GM19239 (cell line): Measurements from ENCODE around the gene BACH2.

Experiments
- DNase-seq: peaks from one replicate; pipeline ENCODE4 v3.0.0; 2011; ENCODE audit warnings: low spot score; ENCODE audit not compliant: insufficient read length
- FAIRE-seq: peaks from 2 replicates; lab custom pipeline; 2011; peaks lifted over from hg19 to GRCh38; lab: Jason Lieb, UNC

BACH2 gene

GRCh38 chr6:90303039-90303438 is 6.4 kb upstream of the BACH2 start:
- FAIRE-seq (no peak), DNase-seq (no peak)

DNA sequence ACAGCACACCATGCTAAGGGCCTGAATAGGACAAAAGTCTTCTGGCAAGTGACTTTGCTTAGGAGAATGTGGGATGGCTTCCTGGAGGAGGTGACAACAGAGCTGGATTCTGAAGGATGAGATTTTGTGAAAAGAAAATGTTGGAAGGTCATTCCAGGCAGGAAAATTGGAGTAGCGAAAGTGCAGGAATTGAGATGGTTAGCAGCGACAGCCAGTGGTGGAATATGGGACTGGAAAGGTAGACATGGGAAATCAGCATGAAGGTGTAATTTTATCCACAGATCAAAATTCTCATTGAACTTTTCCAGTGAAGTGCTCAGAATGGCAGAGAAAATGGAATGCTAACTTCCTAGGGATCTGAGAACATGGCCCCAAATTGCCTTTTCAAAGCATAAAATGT is 5.7 kb upstream of the BACH2 start:
- DNase-seq: no peak
- no peak for FAIRE-seq

GRCh38 chr6:90301816-90302215 is 5.2 kb upstream of the BACH2 start:
- no peak for FAIRE-seq
- no peak for DNase-seq

GRCh38 chr6:90298459-90299053 is 1.9 kb upstream of the BACH2 start:
- FAIRE-seq (no peak), DNase-seq (no peak)

DNA sequence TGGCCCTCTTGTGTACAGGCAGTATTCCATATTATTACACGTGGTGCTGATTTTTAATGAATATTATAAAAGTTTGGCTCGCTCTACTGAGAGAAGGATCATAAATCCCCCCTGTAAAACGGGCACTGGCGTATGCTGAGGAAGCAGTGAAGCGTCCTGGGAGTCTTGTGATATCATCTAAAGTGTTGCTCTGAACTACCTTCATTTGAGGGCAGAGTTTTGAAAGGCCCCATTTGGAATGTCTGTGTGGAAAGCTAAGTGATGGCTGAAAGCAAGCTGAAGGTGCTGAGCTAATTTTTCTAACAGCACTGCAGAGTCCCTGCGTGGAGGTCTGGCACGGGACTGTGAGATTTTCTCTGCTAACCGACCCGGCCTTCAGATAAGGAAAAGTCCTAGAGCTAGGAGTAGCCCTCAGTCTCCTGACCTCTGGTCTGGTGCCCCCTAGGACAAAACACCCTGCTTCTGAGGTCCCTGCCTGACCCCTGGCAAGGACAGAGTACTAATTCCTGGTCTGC is 1.3 kb upstream of the BACH2 start:
- FAIRE-seq (no peak), DNase-seq (no peak)

- no peak for FAIRE-seq
Measured at GRCh38 chr6:90297115-90297866, 648 bp upstream of the BACH2 start.

DNA sequence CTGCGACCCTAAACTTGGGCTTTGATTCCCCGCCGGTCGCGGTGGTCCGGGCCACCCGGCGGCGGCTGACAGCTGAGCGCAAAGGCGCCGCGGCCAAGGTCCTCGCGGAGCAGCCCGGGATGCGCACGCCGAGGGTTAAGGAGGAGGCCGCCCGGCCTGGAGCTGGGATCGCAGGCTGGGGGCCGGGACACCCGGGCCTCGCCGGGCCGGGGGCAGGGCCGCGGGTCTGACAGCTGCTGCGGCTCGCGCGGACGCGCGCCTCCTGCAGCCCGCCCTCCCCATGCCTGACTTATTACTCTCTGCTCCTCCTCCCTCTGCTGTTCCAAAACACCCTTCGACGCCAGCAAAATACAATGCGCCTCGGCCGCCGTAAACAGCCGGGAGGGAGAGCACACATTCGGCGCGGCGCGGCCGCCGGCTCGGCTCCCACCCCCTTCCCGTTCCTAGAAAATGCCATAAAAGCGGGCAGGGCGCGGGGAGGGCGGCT is 746 bp downstream of the BACH2 start:
- FAIRE-seq (peak; percentile 39), DNase-seq (no peak)

More at GRCh38 chr6:90297115-90297866, 648 bp upstream of the BACH2 start:
- no peak for DNase-seq

- DNase-seq: no peak
- FAIRE-seq: peak; percentile 26
Measured at GRCh38 chr6:90294989-90295853, 1.4 kb downstream of the BACH2 start.

GRCh38 chr6:90294614-90294988 is 2.0 kb downstream of the BACH2 start:
- FAIRE-seq (peak; percentile 57), DNase-seq (no peak)

GRCh38 chr6:90294008-90294511 is 2.6 kb downstream of the BACH2 start:
- DNase-seq (no peak), FAIRE-seq (peak; percentile 21)

DNA sequence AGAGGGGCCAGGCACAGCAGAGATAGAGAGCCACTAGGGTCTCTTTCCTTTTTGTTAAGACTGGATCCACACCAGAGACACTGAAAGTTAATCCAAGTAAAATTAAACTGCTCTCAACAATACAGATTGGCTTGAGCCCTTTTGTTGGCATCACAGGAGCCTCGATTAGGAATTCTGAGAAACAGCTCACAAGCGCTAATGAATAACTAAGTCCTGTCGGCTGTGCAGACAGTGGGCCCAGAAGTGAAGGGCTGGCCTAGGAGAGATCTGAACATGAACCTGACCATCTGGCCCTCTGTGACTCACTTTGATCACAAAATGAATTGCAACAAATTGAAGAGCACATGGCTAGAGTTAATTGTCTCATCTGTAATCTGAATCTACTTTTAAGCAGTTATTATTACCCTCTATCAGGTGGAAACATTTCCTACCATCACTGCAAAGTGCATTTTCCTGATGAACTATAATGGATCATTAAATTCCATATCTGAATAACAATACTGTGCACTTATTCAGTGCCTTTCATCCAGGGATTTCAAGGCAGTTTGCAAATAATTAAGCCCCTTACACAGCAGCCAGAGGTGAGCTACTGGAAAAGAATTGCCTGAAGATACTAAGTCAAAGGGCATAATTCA is 3.2 kb downstream of the BACH2 start:
- FAIRE-seq (no peak), DNase-seq (no peak)

GRCh38 chr6:90291565-90291964 is 5.1 kb downstream of the BACH2 start:
- FAIRE-seq: no peak

GRCh38 chr6:90290811-90291420 is 5.7 kb downstream of the BACH2 start:
- DNase-seq (no peak), FAIRE-seq (no peak)

More at GRCh38 chr6:90291565-90291964, 5.1 kb downstream of the BACH2 start:
- DNase-seq: no peak

DNA sequence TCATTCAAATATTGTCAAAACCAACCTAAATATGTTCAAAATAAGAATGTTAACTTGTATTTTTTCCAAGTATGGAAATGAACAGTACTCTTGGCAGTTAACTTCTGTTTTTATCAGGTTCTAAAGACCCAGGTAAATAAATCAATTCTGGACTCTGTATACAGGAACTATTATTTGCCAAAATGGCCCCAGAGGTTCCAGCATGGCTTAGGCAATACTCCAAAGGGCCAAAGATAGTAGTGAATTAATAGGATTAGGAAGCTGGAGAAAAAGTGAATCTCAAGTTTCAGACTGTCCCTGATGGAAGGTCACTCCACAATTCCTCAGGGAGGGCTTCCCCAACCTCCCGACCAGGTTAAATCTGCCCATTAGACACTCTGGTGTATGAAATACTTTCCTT is 6.7 kb downstream of the BACH2 start:
- FAIRE-seq: no peak
- no peak for DNase-seq

DNA sequence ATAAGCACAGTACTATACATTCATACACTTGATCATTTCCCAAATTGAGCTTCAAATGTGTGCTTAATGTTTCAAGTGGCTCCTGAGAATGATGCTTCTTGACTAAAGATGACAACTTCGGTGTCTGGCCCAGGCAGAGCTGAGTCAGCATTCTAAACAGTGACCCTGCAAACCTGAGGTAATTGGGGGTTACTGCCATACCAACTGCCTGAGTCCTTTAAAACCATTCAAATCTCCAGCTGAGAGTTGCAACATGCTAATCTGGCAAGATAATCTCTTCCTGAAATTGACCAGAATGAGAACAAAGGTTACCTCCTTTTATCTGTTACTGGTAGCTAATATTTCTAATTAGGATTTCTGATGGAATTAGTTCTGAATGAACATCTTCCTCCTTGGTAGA is 8.2 kb downstream of the BACH2 start:
- FAIRE-seq: peak; percentile 4

DNA sequence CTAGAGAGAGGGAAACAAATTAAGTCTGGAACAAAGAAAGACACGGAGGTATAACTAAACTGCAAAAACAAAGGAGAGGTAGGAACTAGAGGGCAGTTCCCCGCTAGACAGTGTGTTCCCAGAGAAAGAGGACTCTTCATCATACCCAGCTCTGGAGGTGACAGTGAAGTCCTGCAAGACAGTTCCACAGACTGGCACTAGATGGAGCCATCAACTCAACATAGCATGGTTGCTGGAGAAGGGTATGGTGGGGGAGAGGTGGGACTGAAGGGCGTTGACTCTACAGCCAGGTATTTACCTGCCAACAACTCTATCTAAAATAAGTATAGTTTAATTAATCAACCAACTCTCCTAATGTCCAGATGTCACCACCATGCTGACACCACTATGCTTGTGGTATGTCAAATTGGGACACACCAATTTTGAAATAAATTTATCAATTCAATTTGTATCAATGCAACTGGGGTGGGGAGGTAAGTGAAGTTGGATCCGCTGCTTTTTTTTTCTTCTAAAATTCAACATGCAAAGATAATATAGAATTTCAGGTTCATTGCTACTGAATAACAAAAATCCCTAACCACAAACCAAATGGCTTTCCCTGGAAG is 9.7 kb downstream of the BACH2 start:
- FAIRE-seq (no peak), DNase-seq (no peak)

More for the DNA sequence above, 8.2 kb downstream of the BACH2 start:
- no peak for DNase-seq

DNA sequence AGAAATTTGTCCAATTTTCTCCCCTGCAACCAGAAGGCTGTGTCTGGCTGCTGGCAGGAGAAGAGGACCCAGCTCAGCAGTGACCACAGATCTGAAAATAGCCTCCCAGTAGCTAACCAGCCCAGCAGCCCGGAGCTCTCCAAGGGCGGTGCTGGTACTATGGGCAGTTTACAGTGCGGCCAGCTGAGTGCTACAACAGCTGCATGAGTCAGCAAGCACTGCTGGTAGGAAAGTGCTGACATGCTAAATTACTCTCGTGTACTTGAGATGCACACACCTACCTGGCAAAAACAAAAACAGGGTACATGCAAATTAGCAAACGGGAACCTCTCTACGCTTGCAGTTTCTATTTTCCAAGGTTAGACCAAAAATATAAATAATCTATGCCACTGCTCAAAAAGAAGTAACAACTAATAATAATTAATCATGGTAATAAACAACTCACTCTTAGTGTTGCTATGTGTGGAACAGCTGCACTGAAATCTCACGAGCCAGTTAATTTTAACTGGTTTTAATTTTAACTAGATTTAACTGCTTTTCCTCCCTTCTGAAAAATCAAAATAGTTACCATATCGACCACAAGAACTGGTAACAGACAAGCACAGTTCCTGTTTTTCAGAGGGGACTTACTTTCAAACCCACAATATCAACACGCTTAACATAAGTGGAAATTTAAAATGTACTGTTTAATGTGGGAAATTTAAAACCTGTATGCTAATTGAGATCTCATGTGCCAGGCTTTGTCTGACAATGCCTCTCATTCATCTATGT is 10.8 kb downstream of the BACH2 start:
- no peak for FAIRE-seq
- DNase-seq: no peak

DNA sequence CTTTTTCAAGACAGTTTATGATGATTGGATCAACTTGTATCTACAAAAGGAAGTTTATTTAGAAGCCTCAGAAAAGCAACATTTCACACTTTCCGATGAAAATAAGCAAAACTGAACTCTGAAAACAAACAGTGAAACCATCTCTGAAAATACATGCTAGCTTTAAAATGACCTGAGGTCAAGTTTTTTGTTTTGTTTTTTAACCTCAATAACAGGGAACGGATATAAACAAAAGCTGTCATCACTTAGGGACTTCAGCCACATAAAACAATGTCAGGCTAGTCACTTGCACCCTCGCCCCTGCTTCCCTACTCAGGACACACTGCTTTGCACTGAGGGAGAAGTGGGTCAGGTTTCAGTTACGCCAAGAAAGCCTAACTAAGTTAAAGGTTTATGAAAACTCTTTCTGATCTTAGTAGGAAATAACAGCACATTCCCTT is 11.6 kb downstream of the BACH2 start:
- DNase-seq: no peak
- FAIRE-seq: no peak
